Left hindlimb (tissue), 1 donor: ENCODE measurements around the gene LHCGR.
A peak's percentile ranks its signal among the peaks of the same experiment; 100 is the strongest.
"Not testable (repeated sequence)": the region's sequence is repeated elsewhere in the genome, so short reads cannot be mapped to it uniquely, and the experiment has no call there.

Source experiments
- DNase-seq: peaks from one replicate; pipeline ENCODE4 v3.0.0-alpha.2; 2018

LHCGR gene

DNA sequence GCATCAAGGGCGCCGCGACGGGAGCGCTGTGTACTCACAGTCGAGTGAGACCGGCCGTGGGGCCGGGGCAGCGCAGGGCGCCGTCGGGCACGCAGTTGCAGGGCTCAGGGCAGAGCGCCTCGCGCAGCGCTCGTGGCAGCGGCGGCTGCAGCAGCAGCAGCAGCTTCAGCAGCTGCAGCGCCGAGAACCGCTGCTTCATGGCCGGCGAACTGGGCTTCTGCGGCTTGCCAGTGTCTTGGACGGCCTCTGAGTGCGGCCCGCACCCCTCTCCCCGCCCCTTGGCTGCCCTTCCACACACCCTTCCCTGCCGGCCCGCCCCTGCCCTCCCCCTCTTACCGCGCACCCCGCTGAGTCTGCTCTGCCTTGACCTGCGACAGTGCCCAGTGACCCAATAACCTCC is at the start of gene LHCGR:
LHCGR (minus strand) TSS at position 252 of the 400 bp plus-strand sequence; CDS start at position 199, 53 bp downstream.
- peak; percentile 49 for DNase-seq

DNA sequence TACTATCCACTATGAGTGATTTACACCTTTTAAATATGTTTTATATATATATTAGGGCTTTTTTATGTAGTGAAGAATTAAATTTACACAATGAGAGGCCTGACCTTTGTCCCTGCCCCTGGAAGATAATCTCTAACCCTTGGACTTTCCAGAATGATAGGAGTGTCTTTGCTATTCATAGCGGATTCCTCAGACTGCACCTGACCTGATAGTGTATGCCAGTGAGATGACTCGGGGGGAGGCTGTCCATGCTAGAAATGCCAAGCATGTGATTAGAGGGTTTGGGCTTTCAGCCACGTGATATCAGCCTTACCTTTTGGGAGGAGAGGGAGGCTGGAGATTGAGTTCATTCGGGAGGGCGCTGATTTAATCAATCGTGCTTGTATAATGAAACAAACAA is 44.1 kb upstream of the LHCGR start:
- DNase-seq = no peak

DNA sequence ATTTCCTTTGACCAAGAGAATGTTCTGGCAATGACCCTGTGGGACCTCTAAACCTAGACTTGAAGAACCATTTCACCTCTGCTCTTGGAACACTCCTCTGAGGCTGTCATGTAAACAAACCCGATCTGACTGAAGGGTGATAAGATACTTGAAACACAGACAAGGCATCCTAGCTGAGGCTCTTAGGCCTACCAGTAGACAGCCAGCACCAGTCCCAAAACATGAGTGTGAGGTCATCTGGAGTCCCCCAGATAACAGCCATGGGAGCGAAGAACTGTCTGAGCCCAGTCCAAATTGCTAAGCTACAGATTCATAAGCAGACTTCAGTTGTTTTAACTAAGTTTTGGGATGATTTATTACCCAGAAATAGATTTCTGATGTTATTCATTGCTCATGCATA is 39.5 kb upstream of the LHCGR start:
- no peak for DNase-seq

DNA sequence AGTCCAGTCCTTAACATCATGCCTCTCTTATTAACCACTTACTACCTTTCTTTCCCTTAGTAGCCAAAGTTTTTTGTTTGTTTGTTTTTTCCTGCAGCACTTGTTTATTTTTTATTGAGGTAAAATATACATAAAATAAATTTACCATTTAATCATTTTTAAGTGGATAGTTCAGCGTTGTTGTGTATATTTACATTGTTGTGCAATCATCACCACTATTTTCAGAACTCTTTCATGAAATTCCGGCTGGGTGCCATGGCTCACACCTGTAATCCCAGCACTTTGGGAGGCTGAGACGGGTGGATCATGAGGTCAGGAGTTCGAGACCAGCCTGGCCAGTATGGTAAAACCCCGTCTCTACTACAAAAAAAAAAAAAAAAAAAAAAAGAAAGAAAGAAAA is 38.1 kb upstream of the LHCGR start:
- no peak for DNase-seq

DNA sequence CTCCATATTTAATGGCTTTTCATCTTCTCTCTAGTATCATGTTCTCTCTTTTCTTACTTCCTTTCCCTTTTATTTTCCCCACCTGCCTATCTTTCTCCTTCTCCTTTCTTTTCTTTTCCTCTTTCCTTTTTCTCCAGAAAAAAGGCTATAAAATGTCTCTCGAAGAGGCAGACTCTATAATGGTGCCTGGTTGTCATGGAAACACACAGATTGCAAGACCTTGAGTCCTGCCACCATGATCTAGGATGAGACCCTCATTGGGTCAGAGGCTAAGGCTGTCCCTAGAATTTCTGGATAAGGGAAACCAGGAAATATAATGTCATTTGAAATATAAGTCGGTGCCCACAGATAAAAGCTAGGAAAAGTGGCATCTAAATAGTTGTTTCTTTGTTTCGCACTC is 36.5 kb upstream of the LHCGR start:
- DNase-seq = no peak

DNA sequence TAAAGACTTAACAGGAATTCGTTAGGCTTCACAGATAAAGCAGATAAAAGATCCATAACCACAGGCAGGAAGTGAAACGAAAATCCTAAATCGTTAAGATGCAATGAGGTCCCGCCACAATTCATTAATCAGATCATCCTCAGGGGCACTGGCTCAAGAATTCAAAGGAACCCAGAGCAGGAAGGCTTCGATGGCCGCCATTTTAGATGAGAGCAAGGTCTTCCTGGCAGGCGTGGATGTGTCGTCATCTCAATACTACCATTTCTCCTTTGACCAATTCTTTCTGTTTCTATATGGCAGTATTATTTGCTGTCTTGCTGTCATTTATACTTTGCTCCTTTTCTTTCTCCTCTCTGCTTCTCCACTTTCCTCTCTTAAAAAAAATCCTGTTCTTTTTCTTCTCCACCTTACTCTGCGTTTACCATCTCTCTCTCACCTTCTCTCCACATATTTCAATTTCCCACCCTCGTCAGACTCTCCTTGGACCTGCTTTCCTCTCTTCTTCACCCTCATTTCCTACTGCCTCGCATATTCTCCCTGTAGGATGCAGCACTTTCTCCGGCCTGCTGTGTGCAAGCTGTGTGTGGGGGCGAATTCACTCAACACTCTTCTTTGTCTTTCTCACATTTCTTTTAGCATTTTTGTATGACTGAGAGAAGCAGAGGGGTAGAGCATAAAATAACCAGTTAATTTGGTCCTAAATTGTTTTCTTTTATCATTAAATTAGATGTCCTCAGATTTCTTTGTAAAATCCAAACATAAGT is 35.1 kb upstream of the LHCGR start:
- no peak for DNase-seq

DNA sequence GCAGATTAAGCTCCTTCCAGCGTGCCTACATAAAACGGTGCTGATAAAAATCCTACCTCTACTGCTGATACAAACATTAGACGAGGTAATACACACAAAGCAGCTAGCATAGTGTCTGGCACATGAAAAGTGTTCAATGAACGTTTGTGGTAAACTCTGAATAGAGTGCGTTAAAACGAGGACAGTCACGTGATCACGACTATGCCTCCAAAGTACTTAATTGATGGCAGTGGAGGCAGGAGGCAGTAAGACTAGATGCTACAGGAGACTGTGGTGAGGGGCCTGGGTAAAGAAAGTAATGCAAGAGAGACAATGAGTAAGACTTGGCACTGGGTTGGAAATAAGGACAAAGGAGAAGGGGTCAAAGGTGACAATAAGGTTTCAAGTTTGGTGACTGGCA is 32.1 kb upstream of the LHCGR start:
- DNase-seq = no peak

DNA sequence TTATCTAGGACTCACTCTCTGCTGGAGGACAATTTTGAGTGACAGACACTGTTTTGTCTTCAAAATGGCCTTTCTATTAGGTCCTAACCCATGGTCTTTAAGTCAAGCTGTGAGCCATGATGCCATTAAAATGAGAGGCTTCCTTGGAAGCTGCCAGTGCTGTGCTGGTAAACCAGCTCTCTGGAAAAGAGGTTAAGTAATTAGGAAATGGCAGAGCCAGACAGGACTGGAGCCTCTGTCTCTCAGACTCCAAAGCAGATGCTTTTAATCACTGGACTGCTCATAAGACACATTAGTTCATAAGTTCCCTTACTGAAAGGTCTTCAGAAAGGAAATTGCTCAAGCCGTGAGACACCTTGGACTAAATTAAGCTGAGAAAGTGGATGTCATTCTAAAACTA is 25.8 kb upstream of the LHCGR start:
- DNase-seq = no peak

DNA sequence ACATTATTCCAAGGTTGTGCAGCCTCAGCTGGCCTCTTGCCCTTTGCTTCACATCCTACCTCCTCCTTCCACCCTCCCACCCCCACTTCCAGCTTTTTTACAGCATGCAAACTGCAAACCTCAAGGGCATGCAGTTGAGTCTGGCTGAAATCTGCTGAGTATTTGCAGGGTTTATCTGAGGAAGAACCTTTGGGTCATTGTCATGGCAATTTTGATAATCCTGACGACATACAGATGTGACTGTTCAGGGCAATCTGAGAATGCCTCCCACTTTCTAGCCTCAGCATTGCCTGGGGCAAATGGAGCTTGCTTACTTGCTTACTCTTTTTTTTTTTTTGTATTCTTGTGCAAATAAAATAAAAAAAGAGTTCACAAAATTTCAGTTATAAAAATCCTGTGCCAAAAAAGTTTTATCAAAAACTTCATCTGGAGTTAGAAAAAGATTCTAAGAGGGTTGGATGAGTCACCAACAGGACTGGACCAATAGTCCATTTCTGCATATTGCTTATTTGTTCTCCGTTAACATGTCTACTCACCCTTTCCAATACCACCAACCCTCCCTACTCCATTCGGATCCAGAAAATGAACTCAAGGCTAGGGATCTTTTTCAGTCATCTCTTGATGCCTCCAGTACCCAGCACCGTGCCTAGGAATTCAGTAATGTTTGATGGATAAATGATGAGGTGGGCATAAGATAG is 23.6 kb upstream of the LHCGR start:
- DNase-seq = no peak

DNA sequence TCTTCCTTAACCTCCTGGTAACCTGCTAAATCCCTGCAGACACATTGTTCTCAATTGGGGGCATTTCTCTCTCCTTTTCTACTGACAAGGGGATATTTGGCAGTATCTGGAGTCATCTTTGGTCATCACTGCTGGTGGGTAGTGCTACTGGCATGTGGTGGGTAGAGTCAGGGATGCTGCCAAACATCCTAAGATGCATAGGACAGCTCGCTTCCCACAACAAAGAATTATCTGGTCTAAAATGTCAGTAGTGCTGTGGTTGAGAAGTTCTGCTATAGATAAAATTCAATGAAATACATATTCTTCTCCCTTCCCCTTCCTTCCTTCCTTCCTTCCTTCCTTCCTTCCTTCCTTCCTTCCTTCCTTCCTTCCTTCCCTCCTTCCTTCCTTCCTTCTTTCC is 18.7 kb upstream of the LHCGR start:
- DNase-seq = no peak

DNA sequence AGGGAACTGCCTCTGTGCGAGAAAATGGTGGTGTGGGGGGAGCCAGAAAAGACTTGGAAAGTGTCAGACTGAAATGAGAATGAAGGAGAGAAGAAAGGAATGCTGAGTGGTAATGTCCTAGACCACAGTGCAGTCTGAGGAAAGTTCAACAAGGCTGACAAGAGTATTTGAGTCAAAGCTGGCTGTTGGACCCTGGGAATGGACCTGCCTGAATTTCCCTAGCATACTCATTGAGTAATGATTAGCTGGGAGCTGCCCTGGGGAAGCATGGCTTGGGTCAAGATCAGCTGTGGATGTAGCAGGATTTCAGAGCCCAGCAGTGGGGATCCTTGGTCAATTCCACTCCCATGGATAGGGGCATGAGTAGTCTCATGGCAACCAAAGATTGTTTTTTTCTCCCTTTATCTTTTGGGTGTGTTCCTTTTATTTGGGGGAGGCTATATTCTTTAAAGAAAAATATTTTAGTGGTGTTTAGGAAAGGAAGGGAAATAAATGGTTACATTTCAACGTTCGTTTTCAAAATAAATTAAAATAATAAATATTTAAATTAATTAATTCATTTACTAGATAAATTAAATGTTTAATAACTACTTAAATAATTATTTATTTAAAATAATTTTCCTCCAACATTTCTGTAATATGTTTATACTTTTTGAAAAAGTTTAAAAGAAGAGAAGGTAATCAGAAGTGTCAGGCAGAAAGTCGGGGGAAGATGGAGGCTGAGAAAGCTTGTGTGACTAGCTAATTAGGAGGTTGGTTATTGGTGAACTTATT is 15.9 kb upstream of the LHCGR start:
- no peak for DNase-seq

DNA sequence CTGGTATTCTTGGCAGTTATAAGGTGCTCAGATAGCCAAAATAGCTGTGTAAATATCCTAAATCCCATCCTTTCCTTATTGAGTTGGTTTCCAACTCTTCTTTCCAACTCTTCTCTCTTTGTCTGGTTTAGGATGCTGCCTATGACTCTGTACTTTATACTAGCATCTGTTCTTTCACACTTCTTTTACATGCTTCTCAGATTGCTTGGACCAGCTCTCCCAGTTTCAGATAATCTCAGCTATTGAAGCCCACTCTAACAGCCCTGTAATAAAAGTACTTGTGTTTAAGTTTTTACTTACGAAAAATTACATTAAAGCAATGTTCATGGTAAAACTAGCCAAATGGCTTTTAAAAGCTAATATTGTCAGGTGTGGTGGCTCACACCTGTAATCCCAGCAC is 14.7 kb upstream of the LHCGR start:
- DNase-seq = no peak

DNA sequence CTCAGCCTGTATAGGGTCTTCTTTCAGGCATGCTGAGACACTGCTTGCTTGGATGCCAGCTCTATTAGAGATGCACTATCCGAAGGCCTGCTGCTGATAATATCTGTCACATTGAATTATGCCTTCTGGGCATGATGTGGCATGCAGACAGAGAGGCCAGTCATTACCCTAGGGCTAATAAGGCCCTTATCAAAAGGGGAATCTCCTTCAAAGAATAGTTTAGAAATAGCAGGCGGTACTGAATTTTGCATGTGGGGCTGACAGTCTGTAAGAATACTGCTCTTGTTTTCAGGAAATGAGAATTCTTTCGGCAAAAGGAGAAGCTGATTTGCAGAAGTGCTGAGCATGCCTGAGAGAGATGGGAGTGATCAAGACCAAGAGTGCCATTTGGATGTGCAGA is 13.1 kb upstream of the LHCGR start:
- DNase-seq = no peak

DNA sequence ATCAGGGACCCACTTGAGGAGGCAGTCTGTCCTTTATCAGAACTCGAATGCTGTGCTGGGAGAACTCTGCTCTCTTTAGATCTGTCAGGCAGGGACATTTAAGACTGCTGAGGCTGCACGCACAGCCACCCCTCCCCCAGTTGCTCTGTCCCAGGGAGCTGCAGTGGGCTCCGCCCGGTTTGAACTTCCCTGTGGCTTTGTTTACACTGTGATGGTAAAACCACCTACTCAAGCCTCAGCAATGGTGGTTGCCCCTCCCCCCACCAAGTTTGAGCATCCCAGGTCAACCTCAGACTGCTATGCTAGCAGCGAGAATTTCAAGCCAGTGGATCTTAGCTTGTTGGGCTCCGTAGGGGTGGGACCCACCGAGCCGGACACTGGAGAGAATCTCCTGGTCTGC is 11.8 kb upstream of the LHCGR start:
- DNase-seq = no peak

DNA sequence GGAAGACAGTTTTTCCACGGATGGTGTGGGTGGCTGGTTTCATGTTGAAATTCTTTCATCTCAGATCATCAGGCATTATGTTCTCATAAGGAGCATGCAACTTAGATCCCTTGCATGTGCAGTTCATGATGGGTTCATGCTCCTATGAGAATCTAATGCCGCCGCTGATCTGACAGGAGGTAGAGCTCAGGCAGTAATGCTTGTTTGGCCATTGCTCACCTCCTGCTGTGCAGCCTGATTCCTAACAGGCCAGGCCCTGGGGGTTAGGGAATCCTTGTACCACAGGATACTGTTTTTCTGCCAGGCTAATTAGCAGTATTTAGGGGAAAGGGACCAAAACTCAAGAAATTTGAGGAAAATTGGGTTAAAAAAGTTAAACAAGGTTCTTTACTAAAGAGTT is 5.3 kb upstream of the LHCGR start:
- DNase-seq = no peak

DNA sequence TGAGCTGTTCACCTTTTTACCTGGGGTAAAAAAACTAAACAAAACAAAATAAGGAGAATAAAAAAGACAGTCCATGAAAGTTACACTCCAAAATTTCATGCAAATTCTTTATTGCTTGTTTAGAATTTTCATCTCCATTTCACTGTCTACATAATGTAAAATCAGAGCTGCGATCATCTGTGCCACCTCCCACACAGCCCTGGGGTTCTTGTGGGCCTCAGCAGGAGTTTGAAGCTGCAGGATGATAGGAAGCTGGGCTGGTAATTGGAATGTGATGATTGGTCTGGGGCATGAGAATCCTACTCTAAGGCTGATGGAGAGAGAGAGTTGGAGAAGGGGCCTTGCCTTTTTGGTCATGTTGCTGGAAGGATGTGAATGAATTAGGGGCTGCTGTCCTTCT is 4.2 kb upstream of the LHCGR start:
- no peak for DNase-seq

DNA sequence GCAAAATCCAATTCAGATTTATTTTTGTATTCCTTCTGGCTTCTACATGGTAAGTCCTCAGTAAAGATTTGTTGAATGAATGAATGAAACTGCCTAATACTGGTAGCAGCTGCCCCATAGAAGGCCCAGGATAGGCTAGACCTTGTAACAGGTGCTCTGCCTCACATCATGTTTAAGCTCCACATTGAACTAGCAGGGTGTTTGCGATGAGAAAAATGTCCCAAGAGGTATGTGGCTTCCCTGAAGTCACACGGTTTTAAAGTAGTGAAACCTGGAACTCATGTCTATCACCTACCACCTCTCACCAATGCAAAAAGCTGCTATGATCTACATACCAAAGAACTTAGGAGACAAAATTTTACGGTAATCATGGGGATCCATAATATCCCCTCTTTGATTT is 765 bp upstream of the LHCGR start:
- no peak for DNase-seq

DNA sequence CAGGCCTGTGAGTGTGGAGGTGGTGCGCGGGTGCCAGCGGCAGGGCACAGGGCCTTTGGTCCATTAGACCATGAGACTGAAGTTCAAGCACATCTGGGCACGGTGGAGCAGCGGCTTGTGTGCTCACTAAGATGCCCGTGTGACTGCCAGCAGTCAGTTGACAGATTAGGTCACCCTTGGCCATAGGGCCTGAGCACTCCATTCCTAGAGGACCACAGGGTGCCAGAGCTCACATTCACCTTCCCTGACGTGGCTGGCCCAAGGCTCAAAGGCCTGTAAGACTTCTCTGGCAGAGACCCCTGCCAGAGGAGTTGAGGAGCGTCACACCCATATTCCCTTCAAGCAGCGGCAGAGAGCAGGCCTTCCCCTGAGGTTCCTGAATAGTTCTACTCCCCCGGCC is 650 bp downstream of the LHCGR start:
- DNase-seq = no peak

DNA sequence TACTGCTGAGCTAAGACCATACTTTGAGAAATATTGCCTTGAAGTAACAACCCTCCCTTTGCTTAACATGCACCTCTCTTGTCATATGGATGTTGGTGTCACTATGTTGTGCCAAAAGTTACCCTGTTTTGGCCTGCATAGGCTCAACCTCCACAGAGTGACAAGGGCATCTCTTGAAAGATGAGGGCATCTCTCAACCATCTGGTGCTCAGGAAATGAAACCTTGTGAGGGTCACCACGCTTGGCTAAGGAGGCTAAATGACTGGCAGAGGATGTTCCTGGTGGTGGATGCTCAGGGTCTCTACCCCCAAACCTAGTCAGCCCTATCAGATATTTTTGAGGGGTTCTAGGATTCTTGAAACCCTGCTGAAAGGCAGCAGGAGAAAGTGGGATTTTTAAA is 2.3 kb downstream of the LHCGR start:
- DNase-seq = no peak

DNA sequence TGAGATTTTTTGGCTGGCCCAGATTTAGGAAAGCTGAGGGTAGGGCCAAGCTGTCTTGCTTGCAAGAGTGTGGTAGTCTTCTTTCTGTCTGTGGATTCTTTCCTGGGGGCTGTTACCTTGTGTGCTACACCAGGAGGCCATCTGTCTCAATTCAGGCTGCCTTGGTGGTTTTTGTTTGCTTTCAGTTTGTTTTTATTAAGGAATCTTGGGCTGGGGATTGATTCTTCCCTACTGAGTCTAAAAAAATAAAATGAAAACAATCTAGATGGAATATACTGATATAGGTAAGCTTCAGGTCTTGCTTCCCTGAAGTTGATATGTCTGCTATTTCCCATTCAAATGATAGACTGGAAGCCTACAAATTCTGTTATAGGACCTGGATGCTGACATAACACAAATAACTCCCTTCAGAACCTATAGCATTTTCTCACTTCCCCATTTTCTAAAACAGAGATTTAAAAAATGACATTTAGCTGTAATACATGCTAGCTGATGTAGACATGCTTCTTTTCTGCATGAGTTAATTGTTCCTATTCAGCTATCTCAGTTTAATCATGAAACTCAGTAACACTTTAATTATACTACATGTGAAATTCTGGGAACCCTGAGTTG is 5.3 kb downstream of the LHCGR start:
- DNase-seq = no peak

DNA sequence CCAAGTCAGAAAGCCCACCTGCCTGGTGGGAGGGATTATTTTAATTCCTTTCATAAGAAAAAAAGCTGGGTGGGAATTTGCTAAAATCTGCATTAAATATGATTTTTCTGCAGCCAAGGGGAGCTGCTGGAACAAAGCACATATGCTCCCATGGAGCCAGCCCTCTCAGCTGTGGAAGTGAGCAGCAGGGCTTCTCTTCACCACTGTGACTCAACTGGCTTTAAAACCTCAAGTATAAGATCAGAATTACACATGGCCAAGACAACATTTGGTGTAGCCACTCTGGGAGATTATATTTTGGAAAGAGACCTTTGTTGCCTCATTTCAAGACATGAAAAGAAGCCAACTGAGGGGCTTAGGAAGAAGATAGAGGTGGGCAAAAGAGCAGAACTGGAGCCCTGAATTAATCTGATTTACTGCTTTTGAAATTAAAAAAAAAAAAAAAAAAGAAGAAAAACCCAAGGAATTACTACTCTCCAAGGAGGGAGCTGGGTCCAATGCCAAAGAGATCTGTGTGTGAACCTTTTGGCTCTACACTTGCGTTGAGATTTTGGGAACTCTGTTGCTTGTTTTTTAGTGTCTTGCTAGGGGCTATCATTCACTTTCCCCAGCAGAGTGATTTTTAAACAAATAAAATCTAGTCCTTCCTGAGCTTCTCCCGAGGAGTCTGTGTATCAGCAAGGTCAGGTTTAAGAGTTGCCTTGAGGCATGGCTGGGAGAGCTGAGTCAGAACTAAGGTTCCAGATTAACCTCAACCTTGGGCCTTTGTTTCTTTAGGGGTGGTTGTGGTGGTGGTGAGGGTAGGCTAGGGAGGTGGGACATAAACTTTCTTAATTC is 6.0 kb downstream of the LHCGR start:
- no peak for DNase-seq

DNA sequence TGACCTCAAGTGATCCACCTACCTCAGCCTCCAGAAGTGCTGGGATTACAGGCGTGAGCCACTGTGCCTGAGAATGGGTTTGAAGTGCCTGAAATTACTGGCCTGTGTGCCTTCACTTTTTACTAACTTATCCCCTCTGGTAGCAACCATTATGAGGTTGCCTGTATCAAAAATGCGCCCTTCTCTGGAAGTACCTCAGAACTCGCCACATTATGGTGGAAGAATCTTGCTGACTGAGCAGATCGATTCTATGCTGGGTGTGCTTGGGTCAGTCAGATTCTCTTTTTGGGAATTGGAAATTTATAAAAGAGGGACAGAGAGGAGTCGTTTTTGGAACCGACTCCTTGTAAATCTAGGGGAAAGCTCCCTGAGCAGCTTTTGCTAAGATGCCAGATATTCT is 8.2 kb downstream of the LHCGR start:
- DNase-seq = no peak

DNA sequence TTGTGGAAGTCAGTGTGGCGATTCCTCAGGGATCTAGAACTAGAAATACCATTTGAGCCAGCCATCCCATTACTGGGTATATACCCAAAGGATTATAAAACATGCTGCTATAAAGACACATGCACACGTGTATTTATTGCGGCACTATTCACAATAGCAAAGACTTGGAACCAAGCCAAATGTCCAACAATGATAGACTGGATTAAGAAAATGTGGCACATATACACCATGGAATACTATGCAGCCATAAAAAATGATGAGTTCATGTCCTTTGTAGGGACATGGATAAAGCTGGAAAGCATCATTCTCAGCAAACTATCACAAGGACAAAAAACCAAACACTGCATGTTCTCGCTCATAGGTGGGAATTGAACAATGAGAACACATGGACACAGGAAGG is 16.3 kb downstream of the LHCGR start:
- DNase-seq = not testable (repeated sequence)
